Esophagus squamous epithelium (tissue), 5 donors: ENCODE results near the gene ARL6. TPM values are rescaled to one million over a fixed set of nuclear protein-coding genes. Genes with fewer than 3 reads are reported as not detected.

Source experiments
- DNase-seq: peaks from one replicate; lab custom pipeline; 2025; lab: John Stamatoyannopoulos, UW
- H3K27ac ChIP-seq, 4 donors: fragments of 200-600 bp; sonication (generic); one replicate each; pipeline ENCODE4 v1.5.1; 2016 to 2019; ENCODE audit warnings: mild to moderate bottlenecking in 1 of 4
- H3K27me3 ChIP-seq, 4 donors: fragments of 200-600 bp; sonication (generic); 1 replicate in 3 of 4; 2 replicates in 1 of 4; pipeline versions ENCODE4 v1.5.1 to v1.6.0; 2017 to 2021; ENCODE audit warnings: antibody characterized with exemption in 1 of 4
- H3K36me3 ChIP-seq, 3 donors: fragments of 200-600 bp; sonication (generic); one replicate each; pipeline ENCODE4 v1.5.1; 2016 to 2019
- H3K4me1 ChIP-seq, 3 donors: fragments of 200-600 bp; sonication (generic); one replicate each; pipeline ENCODE4 v1.5.1; 2017 to 2019
- H3K4me3 ChIP-seq, 4 donors: fragments of 200-600 bp; sonication (generic); 1 replicate in 3 of 4; 2 replicates in 1 of 4; pipeline ENCODE4 v1.5.1; 2016 to 2019; ENCODE audit warnings: mild to moderate bottlenecking in 2 of 4, moderate library complexity in 1 of 4
- H3K9me3 ChIP-seq, 3 donors: fragments of 200-600 bp; sonication (generic); one replicate each; pipeline ENCODE4 v1.5.1; 2016 to 2019
- POLR2A ChIP-seq, 4 donors: fragments of 450-650 bp; IDR thresholded peaks; one replicate each; pipeline ENCODE4 v1.6.1; 2017; ENCODE audit warnings: antibody characterized with exemption in 4 of 4, mild to moderate bottlenecking in 4 of 4, moderate library complexity in 3 of 4
- WGBS, 2 donors: methylation state at CpG; one replicate each; pipeline ENCODE4 v1.1.5; 2018; 5-methylcytosine and 5-hydroxymethylcytosine counted together
- intact Hi-C: fragments of 100-400 bp; cut with DNase I; formaldehyde crosslinking; loops from one replicate; pipeline ENCODE4 v1.15.0; 2022
- total RNA-seq, 4 donors: library from RNA; depleted of rRNA; stranded (reverse); fragments of >200 nt; gene quantifications; one replicate each; pipeline ENCODE4 v1.1.0, GENCODE V29; 2016
- TF ChIP-seq, protein P1 (sequence below), 6 experiments: fragments of 450-650 bp in 4 of 6; fragments of 200-600 bp in 2 of 6; sonication (generic) in 2 of 6; IDR thresholded peaks; one replicate each; pipeline ENCODE4 v1.5.1; 2016 to 2019; ENCODE audit warnings: antibody characterized with exemption in 6 of 6, mild to moderate bottlenecking in 4 of 6, moderate library complexity in 4 of 6
- donor health status: DM: yes; HTN: yes; CAD: no.

Gene ARL6
- total RNA-seq, 4 donors from 2014 or later: 3.6 to 5.9 (median 4.1) TPM

DNA sequence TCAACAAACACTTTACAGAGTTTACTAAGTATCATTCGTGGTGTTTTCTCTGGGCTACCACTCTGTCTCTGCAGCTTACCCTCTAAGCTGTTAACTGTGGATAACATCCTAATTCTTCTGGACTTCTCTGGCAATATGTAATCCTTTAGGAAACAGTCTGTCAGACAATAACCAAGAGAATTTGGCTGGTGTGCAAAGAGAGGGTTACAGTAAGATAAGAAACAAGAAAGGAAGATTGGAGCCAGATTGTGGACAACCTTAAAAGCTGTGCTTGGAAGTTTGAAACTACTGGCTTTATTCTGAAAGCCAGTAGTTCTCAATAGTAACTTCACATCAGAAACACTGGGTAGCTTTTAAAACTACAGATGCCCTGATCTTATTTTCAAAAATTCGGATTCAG lies 778 bp downstream of the ARL6 start:
- intact Hi-C loops: no loop called here
- H3K27ac ChIP-seq: no peak overlapping the region
- no peak for DNase-seq
- H3K36me3 ChIP-seq: peaks cover 0 to 11% (median 0%) of the 10 kb centered on the region in 3 donors
- TF ChIP-seq, protein P1, sequence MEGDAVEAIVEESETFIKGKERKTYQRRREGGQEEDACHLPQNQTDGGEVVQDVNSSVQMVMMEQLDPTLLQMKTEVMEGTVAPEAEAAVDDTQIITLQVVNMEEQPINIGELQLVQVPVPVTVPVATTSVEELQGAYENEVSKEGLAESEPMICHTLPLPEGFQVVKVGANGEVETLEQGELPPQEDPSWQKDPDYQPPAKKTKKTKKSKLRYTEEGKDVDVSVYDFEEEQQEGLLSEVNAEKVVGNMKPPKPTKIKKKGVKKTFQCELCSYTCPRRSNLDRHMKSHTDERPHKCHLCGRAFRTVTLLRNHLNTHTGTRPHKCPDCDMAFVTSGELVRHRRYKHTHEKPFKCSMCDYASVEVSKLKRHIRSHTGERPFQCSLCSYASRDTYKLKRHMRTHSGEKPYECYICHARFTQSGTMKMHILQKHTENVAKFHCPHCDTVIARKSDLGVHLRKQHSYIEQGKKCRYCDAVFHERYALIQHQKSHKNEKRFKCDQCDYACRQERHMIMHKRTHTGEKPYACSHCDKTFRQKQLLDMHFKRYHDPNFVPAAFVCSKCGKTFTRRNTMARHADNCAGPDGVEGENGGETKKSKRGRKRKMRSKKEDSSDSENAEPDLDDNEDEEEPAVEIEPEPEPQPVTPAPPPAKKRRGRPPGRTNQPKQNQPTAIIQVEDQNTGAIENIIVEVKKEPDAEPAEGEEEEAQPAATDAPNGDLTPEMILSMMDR (IDR thresholded peaks at IDR 0.05): no peak
- TF ChIP-seq POLR2A (IDR thresholded peaks at IDR 0.05): no peak
- H3K9me3 ChIP-seq: no peaks in the 10 kb centered on the region
- H3K27me3 ChIP-seq: no peaks in the 10 kb centered on the region
- peaks cover 4 to 28% (median 6%) of the 10 kb centered on the region in 3 donors for H3K4me1 ChIP-seq
- peak overlapping the region in 3 of 4 donors; percentile 69 to 78 (median 70) for H3K4me3 ChIP-seq
- 10 to 24% methylated on average over 2 of the region's 2 CpGs for WGBS, 2 donors

DNA sequence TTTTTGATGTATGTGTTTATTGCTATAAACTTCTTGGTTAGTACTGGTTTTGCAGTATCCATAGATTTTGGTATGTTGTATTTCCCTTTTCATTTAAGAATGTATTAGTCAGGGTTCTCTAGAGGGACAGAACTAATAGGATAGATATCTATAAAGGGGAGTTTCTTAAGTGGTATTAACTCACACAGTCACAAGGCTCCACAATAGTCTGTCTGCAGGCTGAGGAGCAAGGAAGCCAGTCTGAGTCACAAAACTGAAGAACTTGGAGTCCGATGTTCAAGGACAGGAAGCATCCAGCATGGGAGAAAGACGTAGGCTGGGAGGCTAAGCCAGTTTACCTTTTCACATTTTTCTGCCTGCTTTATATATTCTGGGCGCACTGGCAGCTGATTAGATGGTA lies 8.4 kb downstream of the ARL6 start:
- Histone ChIP-seq H3K36me3 (peaks cover 0 to 20% (median 0%) of the 10 kb centered on the region in 3 donors), H3K4me1 (no peaks in the 10 kb centered on the region), H3K9me3 (no peaks in the 10 kb centered on the region), H3K4me3 (no peak overlapping the region), H3K27me3 (no peaks in the 10 kb centered on the region), H3K27ac (no peak overlapping the region)
- TF ChIP-seq, protein P1 (IDR thresholded peaks at IDR 0.05): no peak
- no peak for TF ChIP-seq POLR2A (IDR thresholded peaks at IDR 0.05)
- no peak for DNase-seq
- 93 to 95% methylated on average over 3 of the region's 3 CpGs for WGBS, 2 donors
- intact Hi-C loops: no loop called here

DNA sequence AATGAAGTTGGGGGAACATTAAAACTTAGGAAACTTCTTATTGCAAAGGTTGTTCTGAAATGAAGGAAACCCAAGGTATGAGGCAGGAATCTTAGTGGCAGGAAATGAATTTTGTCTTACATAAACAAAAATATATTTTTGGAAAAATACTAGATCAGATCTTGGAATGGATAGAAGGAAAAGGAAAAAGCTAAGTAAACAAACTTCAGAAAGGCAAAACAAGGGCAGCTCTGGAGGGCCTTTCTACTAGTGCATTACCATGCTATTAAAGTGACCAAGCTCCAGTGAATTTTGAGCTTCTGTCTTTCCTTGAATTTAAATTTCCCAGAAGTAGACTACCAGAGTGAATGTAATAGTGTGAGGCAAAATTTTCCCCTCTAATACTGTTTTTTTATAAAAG lies 13.6 kb downstream of the ARL6 start:
- Histone ChIP-seq H3K27me3 (no peaks in the 10 kb centered on the region), H3K9me3 (no peaks in the 10 kb centered on the region), H3K36me3 (peaks cover 0 to 13% (median 0%) of the 10 kb centered on the region in 3 donors), H3K27ac (no peak overlapping the region), H3K4me1 (no peaks in the 10 kb centered on the region), H3K4me3 (no peak overlapping the region)
- intact Hi-C loops: no loop called here
- DNase-seq: no peak
- TF ChIP-seq POLR2A (IDR thresholded peaks at IDR 0.05): no peak
- TF ChIP-seq, protein P1 (IDR thresholded peaks at IDR 0.05): no peak

DNA sequence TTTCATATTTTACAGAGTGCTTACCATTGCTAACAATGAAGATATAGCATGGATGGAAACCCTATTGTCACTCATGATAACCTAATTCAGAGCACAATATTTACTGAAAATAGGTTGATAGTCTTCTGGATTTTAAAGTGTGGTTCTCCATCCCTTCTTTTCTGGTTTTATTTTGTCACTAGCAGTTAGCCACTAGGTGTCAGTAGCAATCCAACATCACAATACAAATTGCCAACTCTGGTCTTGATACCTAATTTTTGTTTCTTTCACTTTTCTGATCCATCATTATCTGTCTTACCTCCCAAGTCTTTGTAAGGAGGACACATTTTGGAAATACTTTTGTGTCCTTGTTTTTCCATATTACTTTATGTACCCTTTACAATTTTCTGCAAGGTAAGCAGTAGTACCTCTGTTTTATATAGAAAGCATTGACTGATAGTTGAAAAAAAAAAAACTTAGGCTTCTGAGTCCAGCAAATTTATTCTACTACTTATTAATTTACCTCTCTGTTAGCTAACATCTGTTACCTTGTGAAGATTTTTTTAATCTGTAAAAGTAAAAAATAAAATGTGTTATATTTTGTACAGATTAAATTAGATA lies 29.0 kb downstream of the ARL6 start:
- intact Hi-C loops: loop anchor here (2.0 kb wide), 1 partner anchor 231 kb away; no protein-coding TSS in a partner anchor
- Histone ChIP-seq H3K9me3 (no peaks in the 10 kb centered on the region), H3K27ac (no peak overlapping the region), H3K4me3 (no peak overlapping the region), H3K27me3 (no peaks in the 10 kb centered on the region), H3K36me3 (no peaks in the 10 kb centered on the region), H3K4me1 (no peaks in the 10 kb centered on the region)
- DNase-seq: no peak
- no peak for TF ChIP-seq POLR2A (IDR thresholded peaks at IDR 0.05)
- TF ChIP-seq, protein P1 (IDR thresholded peaks at IDR 0.05): peak; percentile 23 to 85 (median 69)

DNA sequence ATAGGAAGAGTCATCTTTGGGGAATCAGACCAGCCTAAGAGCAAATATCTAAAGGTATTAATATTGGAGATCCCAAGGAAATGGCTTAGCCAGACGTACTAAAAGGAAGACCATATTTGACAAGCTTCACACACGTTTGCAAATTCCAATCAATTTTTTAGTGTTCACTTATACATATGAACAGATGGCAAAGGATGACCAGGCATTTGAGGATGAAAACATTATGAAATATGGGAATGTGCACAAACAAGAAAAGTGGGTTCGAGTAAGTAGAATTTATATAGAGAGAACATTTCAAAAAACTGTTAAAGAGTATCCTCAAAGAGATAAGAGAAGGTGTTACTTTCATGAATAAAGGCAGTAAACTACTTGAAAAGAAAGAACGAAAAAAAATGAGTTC lies 31.4 kb downstream of the ARL6 start:
- Histone ChIP-seq H3K36me3 (no peaks in the 10 kb centered on the region), H3K4me3 (no peak overlapping the region), H3K9me3 (no peaks in the 10 kb centered on the region), H3K27ac (no peak overlapping the region), H3K4me1 (no peaks in the 10 kb centered on the region), H3K27me3 (no peaks in the 10 kb centered on the region)
- no peak for DNase-seq
- WGBS, 2 donors: 85 to 91% methylated on average over 4 of the region's 4 CpGs
- intact Hi-C loops: no loop called here
- TF ChIP-seq POLR2A (IDR thresholded peaks at IDR 0.05): no peak
- TF ChIP-seq, protein P1 (IDR thresholded peaks at IDR 0.05): no peak
